Measurements from ENCODE around the gene CAST.

GRCh38 chr5:96795626-96796025 lies 133.4 kb downstream of the CAST start:
- TF ChIP-seq POLR2A (IDR thresholded peaks at IDR 0.05; ENCODE audit: low read depth, low read length) (no peak), TAF1 (IDR thresholded peaks at IDR 0.05; ENCODE audit: low read depth, low read length) (no peak), POLR2AphosphoS5 (IDR thresholded peaks at IDR 0.05; ENCODE audit: low read depth, low read length) (no peak)

All from GM12891 (cell line).